Measurements from ENCODE around the gene NPVF. TPM values are rescaled to one million over a fixed set of nuclear protein-coding genes. Genes with fewer than 3 reads are reported as not detected.

The NPVF gene
- total and polyA plus RNA-seq, 2 of the 4 experiments (the other 2 are of a cell fraction): not detected

DNA sequence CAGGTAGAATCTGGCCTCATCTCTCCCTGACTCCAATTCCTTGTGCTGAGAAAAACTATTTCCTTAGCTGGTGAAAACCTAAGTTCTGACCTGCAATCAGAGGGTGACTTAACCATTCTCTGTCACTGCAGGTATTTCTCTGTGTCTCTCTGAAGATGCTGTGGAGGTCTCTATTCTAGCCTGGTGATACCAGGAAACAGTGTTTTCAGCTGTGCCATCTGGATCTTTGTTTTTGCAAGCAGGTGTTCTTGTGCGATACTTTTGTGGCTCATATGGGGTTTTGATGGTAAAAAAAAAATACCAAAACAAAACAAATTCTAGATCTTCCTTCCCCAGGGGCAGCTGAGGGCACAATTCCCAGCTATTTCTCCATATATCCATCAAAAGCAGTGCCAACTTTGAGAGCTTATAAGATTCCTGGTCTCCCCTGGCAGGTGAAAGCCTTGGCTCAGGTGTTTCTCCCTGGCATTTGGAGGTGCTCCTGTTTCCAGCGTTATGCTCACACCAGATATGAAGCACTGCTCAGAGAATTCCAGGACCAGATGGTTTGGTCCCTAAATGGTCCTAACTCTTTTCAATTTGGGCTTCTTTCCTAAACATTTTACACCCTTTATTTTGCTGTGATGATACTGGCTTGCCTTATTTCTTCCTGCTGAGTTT lies 9.9 kb upstream of the NPVF start:
- Histone ChIP-seq H3K4me2 (ENCODE audit: low read depth, low read length) (no peak overlapping the region), H3K9me1 (ENCODE audit: insufficient read depth, low read length) (no peaks in the 10 kb centered on the region), H3K4ac (ENCODE audit: low read depth, low read length) (no peak overlapping the region), H3K27me3 (ENCODE audit: control insufficient read depth, insufficient read depth, low read length) (no peaks in the 10 kb centered on the region; the same call in 1 of the 2 replicates), H3K23ac (ENCODE audit: low read depth, low read length) (no peak overlapping the region), H3K27ac (ENCODE audit: insufficient read depth, low read length) (no peak overlapping the region), H4K91ac (ENCODE audit: insufficient read depth, low read depth, low read length) (no peak overlapping the region), H2BK120ac (ENCODE audit: low read depth, low read length) (no peak overlapping the region), H3K9ac (ENCODE audit: low read depth, low read length) (no peak overlapping the region), H2BK5ac (ENCODE audit: low read depth, low read length, poor library complexity, severe bottlenecking) (no peak overlapping the region), H4K20me1 (ENCODE audit: insufficient read depth, low read length) (no peaks in the 10 kb centered on the region), H3K36me3 (ENCODE audit: control insufficient read depth, insufficient read depth, low read length) (no peaks in the 10 kb centered on the region), H3K9me3 (ENCODE audit: control insufficient read depth, insufficient read depth, low read length) (no peaks in the 10 kb centered on the region), H2BK15ac (ENCODE audit: low read depth, low read length) (no peak overlapping the region), H3K4me1 (ENCODE audit: control insufficient read depth, insufficient read depth, low read length) (no peaks in the 10 kb centered on the region), H2AK9ac (replicated peaks; ENCODE audit: low read depth, low read length, poor library complexity) (no peak overlapping the region), H3K4me3 (ENCODE audit: insufficient read depth, low read depth, low read length) (no peak overlapping the region), H4K8ac (ENCODE audit: low read depth in 2 of 2, low read length in 2 of 2) (no peak overlapping the region), H3K18ac (ENCODE audit: low read depth, low read length) (no peak overlapping the region), H3K79me1 (ENCODE audit: low read depth in 1 of 2, low read length in 2 of 2) (no peaks in the 10 kb centered on the region), H2AFZ (replicated peaks; ENCODE audit: low read length, poor library complexity) (no peak overlapping the region), H3K14ac (replicated peaks; ENCODE audit: low read depth, low read length) (no peak overlapping the region), H2BK20ac (ENCODE audit: low read depth, low read length) (no peak overlapping the region), H4K5ac (ENCODE audit: low read depth, low read length) (no peak overlapping the region), H3K56ac (ENCODE audit: extremely low read depth, insufficient read depth, low read length) (no peak overlapping the region), H2AK5ac (ENCODE audit: low read depth, low read length) (no peak overlapping the region)
- in situ Hi-C loops (cut with MboI; ENCODE audit: low sequenced_read_pairs): no loop called here
- DNase-seq (no peak), ATAC-seq (ENCODE audit: low read depth) (no peak)
- TF ChIP-seq POLR2A (IDR thresholded peaks at IDR 0.05; ENCODE audit: low read depth, low read length): no peak
- TF ChIP-seq CEBPB (IDR thresholded peaks at IDR 0.05; ENCODE audit: low read depth, low read length): no peak
- TF ChIP-seq RCOR1 (IDR thresholded peaks at IDR 0.05; ENCODE audit: insufficient replicate concordance, low read length): no peak
- no peak for TF ChIP-seq RFX5 (IDR thresholded peaks at IDR 0.05; ENCODE audit: low read depth, low read length)
- TF ChIP-seq, protein P1, sequence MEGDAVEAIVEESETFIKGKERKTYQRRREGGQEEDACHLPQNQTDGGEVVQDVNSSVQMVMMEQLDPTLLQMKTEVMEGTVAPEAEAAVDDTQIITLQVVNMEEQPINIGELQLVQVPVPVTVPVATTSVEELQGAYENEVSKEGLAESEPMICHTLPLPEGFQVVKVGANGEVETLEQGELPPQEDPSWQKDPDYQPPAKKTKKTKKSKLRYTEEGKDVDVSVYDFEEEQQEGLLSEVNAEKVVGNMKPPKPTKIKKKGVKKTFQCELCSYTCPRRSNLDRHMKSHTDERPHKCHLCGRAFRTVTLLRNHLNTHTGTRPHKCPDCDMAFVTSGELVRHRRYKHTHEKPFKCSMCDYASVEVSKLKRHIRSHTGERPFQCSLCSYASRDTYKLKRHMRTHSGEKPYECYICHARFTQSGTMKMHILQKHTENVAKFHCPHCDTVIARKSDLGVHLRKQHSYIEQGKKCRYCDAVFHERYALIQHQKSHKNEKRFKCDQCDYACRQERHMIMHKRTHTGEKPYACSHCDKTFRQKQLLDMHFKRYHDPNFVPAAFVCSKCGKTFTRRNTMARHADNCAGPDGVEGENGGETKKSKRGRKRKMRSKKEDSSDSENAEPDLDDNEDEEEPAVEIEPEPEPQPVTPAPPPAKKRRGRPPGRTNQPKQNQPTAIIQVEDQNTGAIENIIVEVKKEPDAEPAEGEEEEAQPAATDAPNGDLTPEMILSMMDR (conservative IDR thresholded peaks at IDR 0.05; ENCODE audit: low read depth, low read length): no peak
- TF ChIP-seq, protein P2, sequence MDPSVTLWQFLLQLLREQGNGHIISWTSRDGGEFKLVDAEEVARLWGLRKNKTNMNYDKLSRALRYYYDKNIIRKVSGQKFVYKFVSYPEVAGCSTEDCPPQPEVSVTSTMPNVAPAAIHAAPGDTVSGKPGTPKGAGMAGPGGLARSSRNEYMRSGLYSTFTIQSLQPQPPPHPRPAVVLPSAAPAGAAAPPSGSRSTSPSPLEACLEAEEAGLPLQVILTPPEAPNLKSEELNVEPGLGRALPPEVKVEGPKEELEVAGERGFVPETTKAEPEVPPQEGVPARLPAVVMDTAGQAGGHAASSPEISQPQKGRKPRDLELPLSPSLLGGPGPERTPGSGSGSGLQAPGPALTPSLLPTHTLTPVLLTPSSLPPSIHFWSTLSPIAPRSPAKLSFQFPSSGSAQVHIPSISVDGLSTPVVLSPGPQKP (IDR thresholded peaks at IDR 0.05; ENCODE audit: borderline replicate concordance, low read depth, low read length): no peak
- TF ChIP-seq MAZ (IDR thresholded peaks at IDR 0.05; ENCODE audit: borderline replicate concordance, low read depth, low read length): no peak
- TF ChIP-seq SMC3 (IDR thresholded peaks at IDR 0.05; ENCODE audit: low read depth, low read length): no peak
- TF ChIP-seq NFE2L2 (IDR thresholded peaks at IDR 0.05; ENCODE audit: low read depth, low read length): no peak
- no peak for TF ChIP-seq CHD1 (IDR thresholded peaks at IDR 0.05; ENCODE audit: low read depth, low read length)
- no peak for TF ChIP-seq USF2 (IDR thresholded peaks at IDR 0.05; ENCODE audit: low read depth, low read length)
- TF ChIP-seq MAFK (IDR thresholded peaks at IDR 0.05; ENCODE audit: low read depth, low read length): no peak
- no CpG with 5 or more reads among the region's 2 CpGs for WGBS, 2 experiments (ENCODE audit: extremely low coverage in 2 of 2, insufficient read length in 1 of 2)
- intact Hi-C loops (cut with micrococcal nuclease): no loop called here
- CTCF ChIA-PET: interaction anchor here (0.7 kb wide), 1 partner anchor 1064 kb away, joined by 5 read pairs; no protein-coding TSS in a partner anchor
- BruUV-seq (replicated peaks): no TSS peak
- dilution Hi-C loops (cut with HindIII; ENCODE audit: low sequenced_read_pairs, unreplicated experiment): no loop called here
- POLR2A ChIA-PET (ENCODE audit: unreplicated experiment): no interaction called here

Measured in IMR-90 (cell line).